Measurements from ENCODE around the gene SKOR1.

SKOR1 gene

DNA sequence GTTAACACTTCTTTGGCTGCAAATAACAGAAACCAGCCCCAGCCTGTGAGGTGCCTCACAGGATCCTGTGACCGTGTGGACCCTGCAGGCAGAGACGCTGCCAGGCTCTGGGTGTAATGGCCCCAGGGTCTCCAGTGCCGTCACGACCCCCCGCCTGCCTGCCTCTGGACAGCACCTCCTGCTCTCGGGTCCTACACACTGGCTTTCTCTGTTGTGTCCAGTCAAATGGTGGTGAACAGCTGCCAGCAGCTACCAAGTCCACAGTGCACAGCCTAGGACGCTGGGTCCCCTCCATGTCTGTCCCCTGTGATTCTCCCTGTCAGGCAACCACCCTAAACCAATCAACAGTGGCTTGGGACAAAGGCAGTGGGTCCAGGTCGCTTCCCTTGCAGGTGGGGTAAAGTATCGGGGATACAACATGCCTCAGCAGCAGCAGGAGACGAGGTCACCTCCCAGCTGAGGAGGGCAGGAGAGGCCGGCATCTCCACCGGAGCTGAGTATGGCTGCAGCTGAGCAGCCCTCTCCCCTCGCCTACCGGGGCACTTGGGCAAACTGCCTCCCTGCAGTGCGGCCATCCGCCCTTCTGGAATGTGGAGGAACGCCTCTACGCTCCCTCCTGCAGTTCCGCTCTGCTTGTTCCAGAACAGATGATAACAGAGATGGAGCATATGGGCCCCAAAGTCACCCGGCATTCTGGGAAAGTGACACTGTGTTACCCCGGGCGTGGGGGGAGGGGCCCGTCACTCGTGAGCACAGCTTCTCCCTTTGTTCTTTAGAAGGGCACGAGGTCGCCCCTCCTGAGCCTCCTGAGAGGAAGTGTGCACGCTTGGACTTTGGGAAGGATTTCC is 21.1 kb upstream of the SKOR1 start:
- H3K4me3 ChIP-seq (ENCODE audit: low read depth, low read length), result no peak overlapping the region
- DNase-seq (ENCODE audit: low read depth), result peak; percentile 17
- TF ChIP-seq, protein P1, sequence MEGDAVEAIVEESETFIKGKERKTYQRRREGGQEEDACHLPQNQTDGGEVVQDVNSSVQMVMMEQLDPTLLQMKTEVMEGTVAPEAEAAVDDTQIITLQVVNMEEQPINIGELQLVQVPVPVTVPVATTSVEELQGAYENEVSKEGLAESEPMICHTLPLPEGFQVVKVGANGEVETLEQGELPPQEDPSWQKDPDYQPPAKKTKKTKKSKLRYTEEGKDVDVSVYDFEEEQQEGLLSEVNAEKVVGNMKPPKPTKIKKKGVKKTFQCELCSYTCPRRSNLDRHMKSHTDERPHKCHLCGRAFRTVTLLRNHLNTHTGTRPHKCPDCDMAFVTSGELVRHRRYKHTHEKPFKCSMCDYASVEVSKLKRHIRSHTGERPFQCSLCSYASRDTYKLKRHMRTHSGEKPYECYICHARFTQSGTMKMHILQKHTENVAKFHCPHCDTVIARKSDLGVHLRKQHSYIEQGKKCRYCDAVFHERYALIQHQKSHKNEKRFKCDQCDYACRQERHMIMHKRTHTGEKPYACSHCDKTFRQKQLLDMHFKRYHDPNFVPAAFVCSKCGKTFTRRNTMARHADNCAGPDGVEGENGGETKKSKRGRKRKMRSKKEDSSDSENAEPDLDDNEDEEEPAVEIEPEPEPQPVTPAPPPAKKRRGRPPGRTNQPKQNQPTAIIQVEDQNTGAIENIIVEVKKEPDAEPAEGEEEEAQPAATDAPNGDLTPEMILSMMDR (conservative IDR thresholded peaks at IDR 0.05; ENCODE audit: low read depth, low read length), result no peak

DNA sequence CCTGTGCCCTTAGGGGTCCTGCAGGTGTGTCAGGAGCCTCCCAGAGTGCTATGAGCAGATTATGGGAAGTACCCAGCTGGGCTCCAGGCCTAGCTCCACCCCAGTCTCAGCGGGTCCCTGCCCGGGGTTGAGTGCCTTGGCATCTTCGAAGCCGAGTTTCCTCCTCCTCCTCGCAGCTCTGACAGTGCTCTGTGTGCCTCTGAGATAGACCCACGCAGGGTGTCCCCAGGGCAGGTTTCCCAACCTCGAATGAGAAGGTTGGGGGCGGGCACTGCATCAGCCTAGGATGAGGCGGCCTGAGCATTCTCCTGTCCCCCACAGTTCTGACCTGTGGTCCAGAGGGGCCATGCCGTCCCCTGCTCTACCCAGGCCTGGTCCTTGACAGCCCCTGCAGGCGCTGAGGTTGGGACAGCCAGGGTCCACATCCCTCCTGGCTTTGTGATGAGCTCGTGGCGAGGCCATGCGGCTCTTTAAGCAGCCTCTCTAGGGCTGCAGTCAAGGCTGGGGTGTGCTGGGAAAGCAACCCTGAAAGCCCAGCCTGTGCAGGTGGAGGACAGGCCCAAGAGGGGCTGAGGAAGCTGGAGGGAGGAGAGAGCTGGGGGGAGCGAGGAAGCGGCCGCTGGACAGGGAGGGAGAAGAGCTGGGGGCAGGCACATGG is 20.2 kb upstream of the SKOR1 start:
- TF ChIP-seq, protein P1 (conservative IDR thresholded peaks at IDR 0.05; ENCODE audit: low read depth, low read length), result no peak
- no peak overlapping the region for H3K4me3 ChIP-seq (ENCODE audit: low read depth, low read length)
- no peak for DNase-seq (ENCODE audit: low read depth)

DNA sequence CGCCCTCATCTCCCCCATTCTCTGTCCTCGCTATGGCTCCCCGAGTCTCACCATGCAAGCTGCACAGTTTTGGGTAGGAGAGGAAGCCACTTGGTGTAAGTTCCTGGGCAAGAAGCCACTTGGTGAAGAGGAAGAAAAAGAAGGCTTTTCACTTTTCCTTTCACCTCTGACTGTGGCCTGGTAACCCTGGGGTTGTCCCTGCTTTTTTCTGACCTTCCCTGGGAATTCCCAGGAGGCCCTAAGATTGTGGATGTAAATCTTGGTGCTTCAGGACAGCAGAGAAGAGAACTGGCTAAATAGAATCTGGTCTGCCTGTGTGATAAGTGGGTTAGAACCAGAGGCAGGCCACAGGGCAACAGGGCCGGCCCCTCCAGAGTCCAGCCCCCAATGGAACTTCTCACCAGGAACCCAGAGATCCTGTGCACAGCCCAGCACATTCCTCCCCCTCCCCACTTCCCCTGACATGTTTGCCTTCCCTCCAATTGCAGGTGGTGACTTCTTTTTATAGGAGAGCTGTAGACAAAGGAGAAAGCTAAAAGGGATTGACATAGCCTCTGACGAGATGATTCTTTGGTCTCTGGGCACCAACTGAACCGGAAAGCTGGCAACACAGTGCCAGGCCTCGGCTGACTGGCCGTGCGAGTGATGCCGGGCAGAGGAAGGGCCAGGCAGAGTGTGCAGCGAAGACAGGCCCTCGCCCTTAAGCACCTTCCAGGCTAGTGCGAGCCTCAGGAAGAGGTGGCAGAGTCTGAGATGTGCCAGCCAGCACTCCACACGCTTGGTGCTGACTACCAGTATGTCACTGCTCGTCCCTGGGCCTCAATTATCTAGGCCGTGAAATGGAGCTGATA is 19.4 kb upstream of the SKOR1 start:
- no peak for DNase-seq (ENCODE audit: low read depth)
- TF ChIP-seq, protein P1 (conservative IDR thresholded peaks at IDR 0.05; ENCODE audit: low read depth, low read length), result no peak
- no peak overlapping the region for H3K4me3 ChIP-seq (ENCODE audit: low read depth, low read length)

- no peak overlapping the region for H3K4me3 ChIP-seq (ENCODE audit: low read depth, low read length)
- no peak for DNase-seq (ENCODE audit: low read depth)
- TF ChIP-seq, protein P1 (conservative IDR thresholded peaks at IDR 0.05; ENCODE audit: low read depth, low read length), result no peak
Observed at GRCh38 chr15:67806536-67806935, 18.8 kb upstream of the SKOR1 start.

GRCh38 chr15:67807141-67807540 is 18.2 kb upstream of the SKOR1 start:
- no peak for DNase-seq (ENCODE audit: low read depth)
- TF ChIP-seq, protein P1 (conservative IDR thresholded peaks at IDR 0.05; ENCODE audit: low read depth, low read length), result no peak

DNA sequence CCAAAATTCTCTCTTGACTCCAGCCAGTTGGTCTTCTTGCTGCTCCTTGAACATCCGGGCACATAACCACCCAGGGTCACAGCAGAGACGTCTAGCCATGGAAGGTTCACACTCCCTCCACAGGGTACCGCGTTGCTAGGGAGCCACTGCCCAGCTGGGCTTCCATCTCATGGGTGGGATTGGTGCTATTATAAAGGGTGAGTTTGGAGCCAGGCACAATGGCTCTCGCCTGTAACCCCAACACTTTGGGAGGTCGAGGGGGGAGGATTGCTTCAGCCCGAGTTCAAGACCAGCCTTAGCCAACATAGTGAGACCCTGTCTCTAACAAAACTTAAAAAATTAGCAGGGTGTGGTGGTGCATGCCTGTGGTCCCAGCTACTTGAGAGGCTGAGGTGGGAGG is 17.5 kb upstream of the SKOR1 start:
- TF ChIP-seq, protein P1 (conservative IDR thresholded peaks at IDR 0.05; ENCODE audit: low read depth, low read length), result no peak
- no peak for DNase-seq (ENCODE audit: low read depth)
- no peak overlapping the region for H3K4me3 ChIP-seq (ENCODE audit: low read depth, low read length)

More at GRCh38 chr15:67807141-67807540, 18.2 kb upstream of the SKOR1 start:
- no peak overlapping the region for H3K4me3 ChIP-seq (ENCODE audit: low read depth, low read length)
